K562 (cell line): ENCODE measurements around the gene KRTAP6-1. TPM values are rescaled to one million over a fixed set of nuclear protein-coding genes. Genes with fewer than 3 reads are reported as not detected.

ENCODE experiments used
- ATAC-seq: fragments of 200-7000 bp; cut with Tn5 transposase; 3 replicates; pipeline ENCODE4 v1.9.1; 2020; ENCODE audit warnings: moderate library complexity
- BruUV-seq: library from RNA; stranded (reverse); fragments of 400-500 nt; replicated peaks from 2 replicates; lab custom pipeline; 2021; lab: Mats Ljungman, UMichigan
- CTCF ChIA-PET: fragments of 300-600 bp; formaldehyde crosslinking; extraction: SDS; loops from one replicate; lab custom pipeline; 2021; ENCODE audit warnings: low intra/inter-chr PET ratio; lab: Yijun Ruan, JAX
- POLR2A ChIA-PET: fragments of 300-600, 350-650 bp; sonication (Branson Sonifier 250); formaldehyde crosslinking; extraction: SDS; loops from one replicate; lab custom pipeline; 2021; ENCODE audit warnings: antibody characterized with exemption, inconsistent platforms; lab: Yijun Ruan, JAX
- DNase-seq, 4 experiments: peaks; one replicate each; pipeline versions ENCODE4 v3.0.0 to v3.0.0-alpha.2; 2011 to 2018; ENCODE audit warnings: low spot score in 3 of 4, mixed read lengths in 3 of 4; ENCODE audit errors: extremely low read depth in 1 of 4
- FAIRE-seq: peaks from 2 replicates; lab custom pipeline; 2011; peaks lifted over from hg19 to GRCh38; lab: Jason Lieb, UNC
- H2AFZ ChIP-seq: 2 replicates; pipeline ENCODE4 v1.6.0; 2011; ENCODE audit warnings: low read depth, low read length, control low read depth, inconsistent platforms
- H3K27ac ChIP-seq: fragments of 200-600 bp; 3 replicates; pipeline ENCODE4 v1.8.0; 2011; ENCODE audit warnings: low read depth, mild to moderate bottlenecking, control low read depth, inconsistent platforms, low read length, moderate library complexity, mixed read lengths; ENCODE audit errors: extremely low read depth
- H3K27me3 ChIP-seq, 2 experiments: fragments of 300-600 bp in 1 of 2; 2 replicates in 1 of 2; 3 replicates in 1 of 2; pipeline versions ENCODE4 v1.6.0 to v1.8.0; 2011; ENCODE audit warnings: inconsistent platforms in 2 of 2, low read length in 2 of 2, mild to moderate bottlenecking in 1 of 2, mixed read lengths in 1 of 2, moderate library complexity in 1 of 2; ENCODE audit not compliant: control insufficient read depth in 2 of 2, insufficient read depth in 2 of 2
- H3K36me3 ChIP-seq: fragments of 300-600 bp; 3 replicates; pipeline ENCODE4 v1.8.0; 2011; ENCODE audit warnings: mild to moderate bottlenecking, low read length, inconsistent platforms; ENCODE audit not compliant: control insufficient read depth, insufficient read depth
- H3K4me1 ChIP-seq, 2 experiments: fragments of 200-600 bp in 1 of 2; replicated peaks in 1 of 2; 2 replicates in 1 of 2; 3 replicates in 1 of 2; pipeline versions ENCODE4 v1.5.1 to v1.8.0; 2011; ENCODE audit warnings: inconsistent platforms in 2 of 2, low read length in 2 of 2, mild to moderate bottlenecking in 1 of 2, mixed read lengths in 1 of 2, moderate library complexity in 1 of 2; ENCODE audit not compliant: control insufficient read depth in 2 of 2, insufficient read depth in 2 of 2
- H3K4me2 ChIP-seq: 2 replicates; pipeline ENCODE4 v1.6.1; 2011; ENCODE audit warnings: low read length, control low read depth, inconsistent platforms, mixed read lengths; ENCODE audit not compliant: insufficient read depth
- H3K4me3 ChIP-seq: fragments of 200-600 bp; sonication (generic), shearing (Covaris generic); 2 replicates; pipeline ENCODE4 v1.5.1; 2016; ENCODE audit warnings: control low read depth, inconsistent platforms
- H3K79me2 ChIP-seq: fragments of 200-600 bp; 3 replicates; pipeline ENCODE4 v1.8.0; 2011; ENCODE audit warnings: low read length, inconsistent platforms; ENCODE audit not compliant: control insufficient read depth, insufficient read depth
- H3K9ac ChIP-seq, 2 experiments: 2 replicates each; pipeline versions ENCODE4 v1.6.0 to v1.6.1; 2011; ENCODE audit warnings: low read depth in 2 of 2, low read length in 2 of 2, control low read depth in 1 of 2, inconsistent platforms in 1 of 2, mild to moderate bottlenecking in 1 of 2, mixed read lengths in 1 of 2; ENCODE audit not compliant: insufficient read depth in 1 of 2
- H3K9me1 ChIP-seq: one replicate; pipeline ENCODE4 v1.6.0; 2011; ENCODE audit warnings: inconsistent platforms, mild to moderate bottlenecking, low read length, moderate library complexity; ENCODE audit not compliant: control insufficient read depth, insufficient read depth
- H3K9me3 ChIP-seq: replicated peaks from 2 replicates; pipeline ENCODE4 v1.5.1; 2011; ENCODE audit warnings: low read depth, low read length, inconsistent platforms; ENCODE audit not compliant: control insufficient read depth, insufficient read depth
- H4K20me1 ChIP-seq: replicated peaks from 2 replicates; pipeline ENCODE4 v1.6.1; 2011; ENCODE audit warnings: low read length, inconsistent platforms, mixed read lengths; ENCODE audit not compliant: control insufficient read depth, insufficient read depth
- CGGBP1 ChIP-seq: fragments of 250-450 bp; sonication (Bioruptor Pico); IDR thresholded peaks from 2 replicates; pipeline ENCODE4 v1.9.0; 2021; ENCODE audit warnings: mild to moderate bottlenecking
- CHAMP1 ChIP-seq: fragments of 450-650 bp; IDR thresholded peaks from 2 replicates; pipeline ENCODE4 v1.6.1; 2016; ENCODE audit warnings: mild to moderate bottlenecking
- E2F1 ChIP-seq: sonication (generic); formaldehyde crosslinking; IDR thresholded peaks from 2 replicates; pipeline ENCODE4 v1.8.1; 2023; ENCODE audit warnings: mild to moderate bottlenecking, missing genetic modification reagents, moderate library complexity
- E2F5 ChIP-seq: sonication (generic); formaldehyde crosslinking; IDR thresholded peaks from 2 replicates; pipeline ENCODE4 v1.8.0; 2022; ENCODE audit warnings: mild to moderate bottlenecking, missing genetic modification reagents
- ILF3 ChIP-seq: fragments of 450-650 bp; IDR thresholded peaks from 2 replicates; pipeline ENCODE4 v1.6.1; 2018; ENCODE audit warnings: antibody characterized with exemption, mild to moderate bottlenecking, moderate library complexity, borderline replicate concordance
- KLF6 ChIP-seq: fragments of 250-450 bp; sonication (Bioruptor Pico); IDR thresholded peaks from 2 replicates; pipeline ENCODE4 v1.4.0; 2020; ENCODE audit warnings: mild to moderate bottlenecking, moderate library complexity, borderline replicate concordance
- LEF1 ChIP-seq: fragments of 450-650 bp; IDR thresholded peaks from 2 replicates; pipeline ENCODE4 v1.6.1; 2016; ENCODE audit warnings: mild to moderate bottlenecking
- MCM3 ChIP-seq: fragments of 450-650 bp; IDR thresholded peaks from 2 replicates; pipeline ENCODE4 v1.6.1; 2016
- POLR3A ChIP-seq: IDR thresholded peaks from 2 replicates; pipeline ENCODE4 v1.6.1; 2011; ENCODE audit warnings: borderline replicate concordance, mild to moderate bottlenecking, moderate library complexity; ENCODE audit not compliant: insufficient read length, insufficient read depth; ENCODE audit errors: extremely low read depth
- ZFP36 ChIP-seq: fragments of 150-350 bp; IDR thresholded peaks from 2 replicates; pipeline ENCODE4 v1.6.1; 2018; ENCODE audit warnings: low read length, low read depth; ENCODE audit not compliant: partially characterized antibody
- ZKSCAN8 ChIP-seq: fragments of 200-800 bp; sonication (Bioruptor generic); IDR thresholded peaks from 2 replicates; pipeline ENCODE4 v1.6.1; 2016; ENCODE audit warnings: missing genetic modification characterization, missing compliant biosample characterization
- ZNF121 ChIP-seq: sonication (generic); formaldehyde crosslinking; conservative IDR thresholded peaks from 2 replicates; pipeline ENCODE4 v1.8.0; 2022; ENCODE audit warnings: missing genetic modification reagents
- ZNF512 ChIP-seq: IDR thresholded peaks from 2 replicates; pipeline ENCODE4 v1.6.1; 2016; ENCODE audit warnings: missing genetic modification characterization, missing compliant biosample characterization
- ZSCAN29 ChIP-seq: fragments of 450-650 bp; IDR thresholded peaks from 2 replicates; pipeline ENCODE4 v1.6.1; 2017
- WGBS: fragments of 100-300 bp; shearing (Covaris generic); methylation state at CpG from one replicate; pipeline ENCODE4 v1.1.6; 2016; ENCODE audit warnings: low coverage, mixed read lengths; ENCODE audit not compliant: insufficient coverage; ENCODE audit errors: missing lambda C conversion rate; 5-methylcytosine and 5-hydroxymethylcytosine counted together
- in situ Hi-C: fragments of 300-500 bp; cut with MboI; formaldehyde crosslinking; loops from 4 replicates; pipeline ENCODE4 v1.15.0; 2018; ENCODE audit warnings: inconsistent platforms, mixed read lengths
- intact Hi-C: fragments of 100-400 bp; cut with micrococcal nuclease; formaldehyde crosslinking; loops from 2 replicates; pipeline ENCODE4 v1.14.2; 2022
- polyA plus RNA-seq, 8 experiments: library from polyadenylated mRNA; depleted of rRNA in 4 of 8; stranded (reverse) in 5 of 8; unstranded in 3 of 8; fragments of >200 nt; fragmentation: Nextera tagmentation in 2 of 8; fragmentation: Illumina TruSeq in 1 of 8; extraction: Ambion mirVana in 2 of 8; extraction: Trizol in 1 of 8; gene quantifications; 2 replicates each; pipeline versions ENCODE4 v1.2.1 to v1.2.3, GENCODE V29; 2011 to 2014; ENCODE audit warnings: inconsistent platforms in 1 of 8, missing spikeins in 1 of 8
- total RNA-seq, 7 experiments: library from RNA; depleted of rRNA in 6 of 7; stranded (reverse); fragments of >200 nt in 6 of 7; fragmentation: Illumina TruSeq in 2 of 7; extraction: Trizol in 2 of 7; gene quantifications; 2 replicates each; pipeline versions ENCODE4 v1.2.1 to v1.2.3, GENCODE V29; 2011 to 2021; ENCODE audit warnings: low replicate concordance in 1 of 7

KRTAP6-1 gene
- total and polyA plus RNA-seq, 9 of the 15 experiments (the other 6 are each of a cell fraction or from before 2014, with no cell fraction given), result not detected

GRCh38 chr21:30598802-30599201, 14.9 kb downstream of the KRTAP6-1 start, which contains the start of gene KRTAP6-2:
Gene KRTAP6-2 (minus strand): TSS chr21:30598902. CDS start chr21:30598874, 28 bp downstream.
- Histone ChIP-seq H3K9me1 (no peaks in the 10 kb centered on the region), H3K4me3 (no peak within 1 kb of the TSS), H3K27me3 (no peaks in the 10 kb centered on the region), H3K4me2 (no peak within 1 kb of the TSS), H3K9ac (no peak within 1 kb of the TSS), H3K79me2 (no peaks in the 10 kb centered on the region), H2AFZ (no peak within 1 kb of the TSS), H3K36me3 (no peaks in the 10 kb centered on the region), H3K4me1 (no peaks in the 10 kb centered on the region), H3K27ac (no peak within 1 kb of the TSS), H3K9me3 (no peaks in the 10 kb centered on the region), H4K20me1 (no peaks in the 10 kb centered on the region)
- 0% methylated on average over 6 of the region's 6 CpGs for WGBS
- CTCF ChIA-PET, result no interaction called here
- in situ Hi-C loops, result no loop called here
- no TSS peak for BruUV-seq
- TF ChIP-seq ZSCAN29 (no peak), ZNF121 (CRISPR knock-in tag) (no peak), E2F1 (CRISPR knock-in tag) (no peak), CGGBP1 (CRISPR knock-in tag) (no peak), ZNF512 (tag) (no peak), ZKSCAN8 (no peak), LEF1 (no peak), POLR3A (no peak), ZFP36 (no peak), MCM3 (no peak), CHAMP1 (no peak), E2F5 (CRISPR knock-in tag) (no peak), ILF3 (no peak), KLF6 (CRISPR knock-in tag) (no peak)
- ATAC-seq, result no peak
- FAIRE-seq, result no peak
- POLR2A ChIA-PET, result no interaction called here
- no peak for DNase-seq
- intact Hi-C loops, result no loop called here
